ENCODE measurements around the gene ATP11C. TPM values are rescaled to one million over a fixed set of nuclear protein-coding genes. Genes with fewer than 3 reads are reported as not detected.

The ATP11C gene
- polyA plus RNA-seq, 1 donor (not counting 4 experiments of a cell fraction or from before 2014, with no cell fraction given), result 14.0 TPM

GRCh38 chrX:139751053-139751452, 181.8 kb downstream of the ATP11C start:
- no peak for TF ChIP-seq EZH2 (IDR thresholded peaks at IDR 0.05; ENCODE audit: low read length)
- TF ChIP-seq CTCF (optimal IDR thresholded peaks at IDR 0.05 in 1 of 3, IDR thresholded peaks at IDR 0.05 in 1 of 3, conservative IDR thresholded peaks at IDR 0.05 in 1 of 3; ENCODE audit: extremely low read depth in 1 of 3, insufficient read depth in 2 of 3, low read length in 3 of 3), result no peak
- Histone ChIP-seq H3K9ac (ENCODE audit: control insufficient read depth, extremely low read depth, insufficient read depth, low read length) (no peak overlapping the region), H3K9me1 (ENCODE audit: control insufficient read depth, extremely low read depth, insufficient read depth, low read length) (no peaks in the 10 kb centered on the region), H3K79me2 (ENCODE audit: control insufficient read depth, insufficient read depth, low read length) (no peaks in the 10 kb centered on the region), H3K27me3 (ENCODE audit: control insufficient read depth, extremely low read depth, insufficient read depth, low read length) (no peaks in the 10 kb centered on the region), H3K36me3 (ENCODE audit: control insufficient read depth in 2 of 2, extremely low read depth in 1 of 2, insufficient read depth in 2 of 2, low read length in 2 of 2) (no peaks in the 10 kb centered on the region), H3K4me3 (ENCODE audit: control insufficient read depth in 2 of 3, extremely low read depth in 1 of 3, insufficient read depth in 2 of 3, low read depth in 1 of 3, low read length in 3 of 3) (no peak overlapping the region), H4K20me1 (ENCODE audit: control insufficient read depth, extremely low read depth, insufficient read depth, low read length) (no peaks in the 10 kb centered on the region), H3K27ac (ENCODE audit: control insufficient read depth, insufficient read depth, low read length) (no peak overlapping the region), H3K4me1 (ENCODE audit: control insufficient read depth, extremely low read depth, insufficient read depth, low read length) (no peaks in the 10 kb centered on the region), H3K4me2 (ENCODE audit: control insufficient read depth, extremely low read depth, insufficient read depth, low read depth, low read length) (no peak overlapping the region), H2AFZ (ENCODE audit: control insufficient read depth, low read length) (no peak overlapping the region), H3K9me3 (ENCODE audit: control insufficient read depth, low read depth, low read length) (no peaks in the 10 kb centered on the region)
- dilution Hi-C loops (cut with MboI; ENCODE audit: extremely low pct_ligation_motif_present, low sequenced_read_pairs), result no loop called here
- FAIRE-seq (no peak), DNase-seq (ENCODE audit: low read depth, low spot score) (no peak)

GRCh38 chrX:139750390-139750789, 182.5 kb downstream of the ATP11C start:
- H3K79me2 ChIP-seq (ENCODE audit: control insufficient read depth, insufficient read depth, low read length), result no peaks in the 10 kb centered on the region
- H3K4me1 ChIP-seq (ENCODE audit: control insufficient read depth, extremely low read depth, insufficient read depth, low read length), result no peaks in the 10 kb centered on the region
- DNase-seq (ENCODE audit: low read depth, low spot score) (no peak), FAIRE-seq (no peak)
- H3K9me1 ChIP-seq (ENCODE audit: control insufficient read depth, extremely low read depth, insufficient read depth, low read length), result no peaks in the 10 kb centered on the region
- no peak overlapping the region for H3K27ac ChIP-seq (ENCODE audit: control insufficient read depth, insufficient read depth, low read length)
- no peaks in the 10 kb centered on the region for H4K20me1 ChIP-seq (ENCODE audit: control insufficient read depth, extremely low read depth, insufficient read depth, low read length)
- no peaks in the 10 kb centered on the region for H3K36me3 ChIP-seq (ENCODE audit: control insufficient read depth in 2 of 2, extremely low read depth in 1 of 2, insufficient read depth in 2 of 2, low read length in 2 of 2)
- H3K27me3 ChIP-seq (ENCODE audit: control insufficient read depth, extremely low read depth, insufficient read depth, low read length), result no peaks in the 10 kb centered on the region
- H2AFZ ChIP-seq (ENCODE audit: control insufficient read depth, low read length), result no peak overlapping the region
- dilution Hi-C loops (cut with MboI; ENCODE audit: extremely low pct_ligation_motif_present, low sequenced_read_pairs), result no loop called here
- no peak overlapping the region for H3K9ac ChIP-seq (ENCODE audit: control insufficient read depth, extremely low read depth, insufficient read depth, low read length)
- no peak overlapping the region for H3K4me2 ChIP-seq (ENCODE audit: control insufficient read depth, extremely low read depth, insufficient read depth, low read depth, low read length)
- H3K9me3 ChIP-seq (ENCODE audit: control insufficient read depth, low read depth, low read length), result no peaks in the 10 kb centered on the region
- TF ChIP-seq CTCF (optimal IDR thresholded peaks at IDR 0.05 in 1 of 3, IDR thresholded peaks at IDR 0.05 in 1 of 3, conservative IDR thresholded peaks at IDR 0.05 in 1 of 3; ENCODE audit: extremely low read depth in 1 of 3, insufficient read depth in 2 of 3, low read length in 3 of 3) (no peak), EZH2 (IDR thresholded peaks at IDR 0.05; ENCODE audit: low read length) (no peak)
- H3K4me3 ChIP-seq (ENCODE audit: control insufficient read depth in 2 of 3, extremely low read depth in 1 of 3, insufficient read depth in 2 of 3, low read depth in 1 of 3, low read length in 3 of 3), result no peak overlapping the region

Data from keratinocyte (primary cell).